Endodermal cell (in vitro differentiated cells): ENCODE data around the gene TMEM267. TPM values are rescaled to one million over a fixed set of nuclear protein-coding genes. Genes with fewer than 3 reads are reported as not detected.
"Not testable (repeated sequence)": the region's sequence is repeated elsewhere in the genome, so short reads cannot be mapped to it uniquely, and the experiment has no call there.

ENCODE experiments used
- DNase-seq: peaks from one replicate; pipeline ENCODE4 v3.0.0-alpha.2; 2017
- H3K27ac ChIP-seq: 2 replicates; pipeline ENCODE4 v1.5.1; 2013; ENCODE audit warnings: mild to moderate bottlenecking, low read depth, low read length, moderate library complexity
- H3K27me3 ChIP-seq: 2 replicates; pipeline ENCODE4 v1.6.1; 2013; ENCODE audit warnings: mild to moderate bottlenecking, low read length, moderate library complexity; ENCODE audit not compliant: insufficient read depth, control insufficient read depth, poor library complexity, severe bottlenecking
- H3K36me3 ChIP-seq: 2 replicates; pipeline ENCODE4 v1.7.0; 2013; ENCODE audit warnings: mild to moderate bottlenecking, low read length, moderate library complexity; ENCODE audit not compliant: control insufficient read depth, insufficient read depth
- H3K4me1 ChIP-seq: one replicate; pipeline ENCODE4 v1.7.0; 2013; ENCODE audit warnings: low read length; ENCODE audit not compliant: control insufficient read depth, insufficient read depth
- H3K4me3 ChIP-seq: 2 replicates; pipeline ENCODE4 v1.5.1; 2013; ENCODE audit warnings: mild to moderate bottlenecking, low read length, moderate library complexity
- H3K9ac ChIP-seq: 2 replicates; pipeline ENCODE4 v1.6.1; 2013; ENCODE audit warnings: mild to moderate bottlenecking, low read length, moderate library complexity; ENCODE audit not compliant: poor library complexity, severe bottlenecking; ENCODE audit errors: extremely low read depth
- H3K9me3 ChIP-seq: 2 replicates; pipeline ENCODE4 v1.6.1; 2013; ENCODE audit warnings: mild to moderate bottlenecking, low read length, moderate library complexity; ENCODE audit not compliant: control insufficient read depth
- H3K27ac Mint-ChIP-seq: 2 replicates; pipeline ENCODE4 v1.8.0; 2020; ENCODE audit warnings: mixed read lengths
- H3K27me3 Mint-ChIP-seq: 2 replicates; pipeline ENCODE4 v1.8.0; 2021; ENCODE audit warnings: mild to moderate bottlenecking, mixed read lengths; ENCODE audit not compliant: insufficient read depth
- H3K36me3 Mint-ChIP-seq: 2 replicates; pipeline ENCODE4 v1.8.0; 2020; ENCODE audit warnings: low read depth, mixed read lengths
- H3K4me1 Mint-ChIP-seq: 2 replicates; pipeline ENCODE4 v1.8.0; 2020; ENCODE audit warnings: mixed read lengths
- H3K4me3 Mint-ChIP-seq: 2 replicates; pipeline ENCODE4 v1.8.0; 2020; ENCODE audit warnings: mild to moderate bottlenecking, moderate library complexity, mixed read lengths
- H3K9me3 Mint-ChIP-seq: 2 replicates; pipeline ENCODE4 v1.8.0; 2020; ENCODE audit warnings: mild to moderate bottlenecking, mixed read lengths
- CTCF ChIP-seq: fragments of 200-600 bp; sonication (generic); conservative IDR thresholded peaks from 2 replicates; pipeline ENCODE4 v1.5.0; 2021; ENCODE audit warnings: antibody characterized with exemption, mild to moderate bottlenecking
- WGBS, 2 experiments: methylation state at CpG; one replicate each; pipeline versions ENCODE4 v1.1.5 to v1.1.7; 2013; ENCODE audit warnings: missing lambda C conversion rate in 2 of 2, mixed read lengths in 1 of 2; ENCODE audit not compliant: insufficient coverage in 1 of 2, insufficient read length in 1 of 2; 5-methylcytosine and 5-hydroxymethylcytosine counted together
- total RNA-seq, 2 donors: library from RNA; stranded (reverse); fragmentation: NEBNext Ultra II Directional in 1 of 2; extraction: Animal tissue kit (Norgen Biotek cat#: 25700) in 1 of 2; gene quantifications; 2 replicates in 1 of 2; 3 replicates in 1 of 2; pipeline ENCODE4 v1.2.1, GENCODE V29; 2021

The TMEM267 gene
- total RNA-seq, 2 donors from 2014 or later, result 8.3 to 8.9 TPM

- TF ChIP-seq CTCF, result no peak
- Mint-ChIP-seq H3K9me3 (peaks cover 15% of the 10 kb centered on the region), H3K36me3 (no peaks in the 10 kb centered on the region), H3K4me1 (peaks cover 7% of the 10 kb centered on the region), H3K27me3 (peaks cover 3% of the 10 kb centered on the region), H3K4me3 (no peak overlapping the region), H3K27ac (no peak overlapping the region)
- Histone ChIP-seq H3K4me1 (no peaks in the 10 kb centered on the region), H3K9me3 (no peaks in the 10 kb centered on the region), H3K9ac (no peak overlapping the region), H3K4me3 (no peak overlapping the region), H3K27ac (no peak overlapping the region), H3K27me3 (no peaks in the 10 kb centered on the region), H3K36me3 (no peaks in the 10 kb centered on the region)
- no peak for DNase-seq
- 91 to 100% methylated on average over 1 to 7 of the region's 7 CpGs for WGBS, 2 experiments
Measured at GRCh38 chr5:43410414-43410813, 73.3 kb downstream of the TMEM267 start.

GRCh38 chr5:43409809-43410271 is 73.8 kb downstream of the TMEM267 start:
- no peaks in the 10 kb centered on the region for H3K36me3 Mint-ChIP-seq

GRCh38 chr5:43402524-43403066 is 81.1 kb downstream of the TMEM267 start:
- H3K9ac ChIP-seq, H3K27ac ChIP-seq, H3K36me3 Mint-ChIP-seq, H3K4me3 Mint-ChIP-seq, H3K4me3 ChIP-seq, H3K36me3 ChIP-seq, DNase-seq, H3K27ac Mint-ChIP-seq, H3K27me3 ChIP-seq, H3K4me1 Mint-ChIP-seq, H3K4me1 ChIP-seq: not testable (repeated sequence)
- H3K27me3 Mint-ChIP-seq, result peaks cover 15% of the 10 kb centered on the region
- peaks cover 42% of the 10 kb centered on the region for H3K9me3 Mint-ChIP-seq
- WGBS, 2 experiments, result 86 to 94% methylated on average over 5 to 16 of the region's 16 CpGs
- peaks cover 21% of the 10 kb centered on the region for H3K9me3 ChIP-seq

More at GRCh38 chr5:43409809-43410271, 73.8 kb downstream of the TMEM267 start:
- Histone ChIP-seq H3K4me1 (no peaks in the 10 kb centered on the region), H3K27ac (no peak overlapping the region), H3K36me3 (no peaks in the 10 kb centered on the region), H3K27me3 (no peaks in the 10 kb centered on the region), H3K4me3 (no peak overlapping the region), H3K9ac (no peak overlapping the region), H3K9me3 (no peaks in the 10 kb centered on the region)
- no peak for DNase-seq
- Mint-ChIP-seq H3K9me3 (peaks cover 20% of the 10 kb centered on the region), H3K4me3 (no peak overlapping the region), H3K4me1 (peaks cover 3% of the 10 kb centered on the region), H3K27ac (no peak overlapping the region), H3K27me3 (peaks cover 6% of the 10 kb centered on the region)
- WGBS, 2 experiments, result 90 to 100% methylated on average over 2 of the region's 2 CpGs
- TF ChIP-seq CTCF, result no peak

GRCh38 chr5:43401827-43402226 is 81.8 kb downstream of the TMEM267 start:
- Histone ChIP-seq H3K9me3 (peaks cover 21% of the 10 kb centered on the region), H3K9ac (no peak overlapping the region), H3K27me3 (peaks cover 4% of the 10 kb centered on the region), H3K27ac (no peak overlapping the region), H3K36me3 (no peaks in the 10 kb centered on the region), H3K4me3 (no peak overlapping the region), H3K4me1 (no peaks in the 10 kb centered on the region)
- 80% methylated on average over 1 of the region's 1 CpG; no CpG with 5 or more reads in 1 of the 2 experiments for WGBS, 2 experiments
- Mint-ChIP-seq H3K4me3 (no peak overlapping the region), H3K27ac (no peak overlapping the region), H3K27me3 (peaks cover 14% of the 10 kb centered on the region), H3K36me3 (no peaks in the 10 kb centered on the region), H3K4me1 (peaks cover 3% of the 10 kb centered on the region), H3K9me3 (peaks cover 34% of the 10 kb centered on the region)
- DNase-seq, result peak; percentile 70
- peak; percentile 65 for TF ChIP-seq CTCF
